H1 (cell line): ENCODE results near the gene TFPT. TPM values are rescaled to one million over a fixed set of nuclear protein-coding genes. Genes with fewer than 3 reads are reported as not detected.
A peak's percentile ranks its signal among the peaks of the same experiment; 100 is the strongest.

Source experiments
- CTCF ChIA-PET: fragments of 300-600 bp; sonication (Branson Sonifier 250); formaldehyde crosslinking; loops from one replicate; lab custom pipeline; 2021; ENCODE audit not compliant: partially characterized antibody; lab: Charles Lee
- POLR2A ChIA-PET: fragments of 300-600 bp; sonication (Branson Sonifier 250); formaldehyde crosslinking; loops from one replicate; lab custom pipeline; 2021; ENCODE audit warnings: inconsistent platforms; ENCODE audit not compliant: partially characterized antibody; lab: Charles Lee
- DNase-seq, 2 experiments: peaks; one replicate each; pipeline versions ENCODE4 v3.0.0 to v3.0.0-alpha.2; 2010 to 2022; ENCODE audit warnings: low spot score in 2 of 2, low read depth in 1 of 2, mixed read lengths in 1 of 2
- FAIRE-seq: peaks from 2 replicates; lab custom pipeline; 2011; peaks lifted over from hg19 to GRCh38; lab: Jason Lieb, UNC
- H2AFZ ChIP-seq: 2 replicates; pipeline ENCODE4 v1.8.1; 2012; ENCODE audit warnings: low read length, inconsistent platforms
- H2AK5ac ChIP-seq: 2 replicates; pipeline ENCODE4 v1.6.1; 2013; ENCODE audit warnings: low read depth, low read length
- H2BK120ac ChIP-seq: replicated peaks from 2 replicates; pipeline ENCODE3; 2013; ENCODE audit warnings: low read depth, low read length, inconsistent platforms
- H2BK12ac ChIP-seq: 2 replicates; pipeline ENCODE4 v1.6.1; 2013; ENCODE audit warnings: low read depth, low read length
- H2BK15ac ChIP-seq: 2 replicates; pipeline ENCODE4 v1.6.1; 2013; ENCODE audit warnings: low read length
- H2BK20ac ChIP-seq: 2 replicates; pipeline ENCODE4 v1.6.1; 2013; ENCODE audit warnings: low read length
- H2BK5ac ChIP-seq: 2 replicates; pipeline ENCODE4 v1.6.1; 2013; ENCODE audit warnings: low read depth, low read length
- H3K14ac ChIP-seq: 2 replicates; pipeline ENCODE4 v1.6.1; 2013; ENCODE audit warnings: inconsistent platforms; ENCODE audit not compliant: insufficient read length
- H3K18ac ChIP-seq: 2 replicates; pipeline ENCODE4 v1.6.1; 2013; ENCODE audit warnings: low read length; ENCODE audit errors: extremely low read depth
- H3K23ac ChIP-seq: 2 replicates; pipeline ENCODE4 v1.6.1; 2013; ENCODE audit warnings: inconsistent platforms; ENCODE audit not compliant: insufficient read length
- H3K23me2 ChIP-seq: 2 replicates; pipeline ENCODE4 v1.6.1; 2013; ENCODE audit warnings: low read depth, low read length
- H3K27ac ChIP-seq: 2 replicates; pipeline ENCODE4 v1.6.1; 2011; ENCODE audit warnings: low read depth, low read length, inconsistent platforms
- H3K27me3 ChIP-seq, 4 experiments: replicated peaks in 1 of 4; 1 replicate in 1 of 4; 2 replicates in 3 of 4; pipeline versions ENCODE4 v1.6.1 to v1.8.1; 2011 to 2013; ENCODE audit warnings: low read length in 3 of 4, mild to moderate bottlenecking in 3 of 4, inconsistent platforms in 2 of 4, mixed read lengths in 2 of 4, moderate library complexity in 1 of 4; ENCODE audit not compliant: control insufficient read depth in 3 of 4, insufficient read depth in 3 of 4; ENCODE audit errors: extremely low read depth in 1 of 4
- H3K36me3 ChIP-seq, 4 experiments: 2 replicates each; pipeline versions ENCODE4 v1.6.1 to v1.8.1; 2011 to 2013; ENCODE audit warnings: mild to moderate bottlenecking in 4 of 4, low read length in 3 of 4, moderate library complexity in 2 of 4, control low read depth in 1 of 4, inconsistent platforms in 1 of 4; ENCODE audit not compliant: insufficient read depth in 4 of 4, control insufficient read depth in 2 of 4
- H3K4ac ChIP-seq: replicated peaks from 2 replicates; pipeline ENCODE3; 2013; ENCODE audit warnings: low read length, low read depth, mixed read lengths, inconsistent platforms; ENCODE audit not compliant: insufficient read length
- H3K4me1 ChIP-seq, 4 experiments: replicated peaks in 1 of 4; 1 replicate in 1 of 4; 2 replicates in 3 of 4; pipeline versions ENCODE4 v1.6.1 to v1.8.1; 2011 to 2013; ENCODE audit warnings: low read length in 3 of 4, inconsistent platforms in 2 of 4, mixed read lengths in 1 of 4; ENCODE audit not compliant: insufficient read depth in 4 of 4, control insufficient read depth in 3 of 4
- H3K4me2 ChIP-seq, 2 experiments: 2 replicates each; pipeline versions ENCODE4 v1.6.1 to v1.8.1; 2011 to 2013; ENCODE audit warnings: low read depth in 2 of 2, low read length in 2 of 2, control low read depth in 1 of 2, inconsistent platforms in 1 of 2, mild to moderate bottlenecking in 1 of 2; ENCODE audit not compliant: insufficient read depth in 1 of 2
- H3K4me3 ChIP-seq, 4 experiments: fragments of 200-600, 300-600 bp in 1 of 4; sonication (generic), shearing (Covaris generic), sonication (Bioruptor Twin) in 1 of 4; 2 replicates each; pipeline versions ENCODE4 v1.5.1 to v1.8.1; 2011 to 2016; ENCODE audit warnings: low read length in 4 of 4, low read depth in 3 of 4, control low read depth in 2 of 4, inconsistent platforms in 2 of 4, mild to moderate bottlenecking in 2 of 4, mixed read lengths in 1 of 4, moderate library complexity in 1 of 4; ENCODE audit not compliant: insufficient read depth in 2 of 4; ENCODE audit errors: extremely low read depth in 1 of 4
- H3K56ac ChIP-seq: replicated peaks from 2 replicates; pipeline ENCODE3; 2013; ENCODE audit warnings: low read depth, mild to moderate bottlenecking, mixed read lengths, low read length, inconsistent platforms; ENCODE audit not compliant: insufficient read length
- H3K79me1 ChIP-seq: 2 replicates; pipeline ENCODE4 v1.6.1; 2013; ENCODE audit warnings: low read depth, low read length, control low read depth
- H3K79me2 ChIP-seq, 2 experiments: 2 replicates each; pipeline versions ENCODE4 v1.6.1 to v1.8.1; 2012 to 2013; ENCODE audit warnings: low read length in 2 of 2, mild to moderate bottlenecking in 2 of 2, inconsistent platforms in 1 of 2; ENCODE audit not compliant: insufficient read depth in 2 of 2, control insufficient read depth in 1 of 2
- H3K9ac ChIP-seq, 4 experiments: replicated peaks in 1 of 4; 1 replicate in 1 of 4; 2 replicates in 3 of 4; pipeline versions ENCODE4 v1.6.1 to v1.8.1; 2011 to 2013; ENCODE audit warnings: low read depth in 3 of 4, low read length in 3 of 4, control low read depth in 2 of 4, mild to moderate bottlenecking in 2 of 4, moderate library complexity in 2 of 4, inconsistent platforms in 1 of 4; ENCODE audit errors: extremely low read depth in 1 of 4
- H3K9me3 ChIP-seq, 2 experiments: 2 replicates each; pipeline versions ENCODE4 v1.6.1 to v1.8.1; 2012 to 2013; ENCODE audit warnings: mild to moderate bottlenecking in 2 of 2, moderate library complexity in 2 of 2, control low read depth in 1 of 2, inconsistent platforms in 1 of 2, low read depth in 1 of 2, low read length in 1 of 2, mixed read lengths in 1 of 2; ENCODE audit not compliant: insufficient read depth in 2 of 2
- H4K20me1 ChIP-seq, 2 experiments: replicated peaks in 1 of 2; 2 replicates each; pipeline versions ENCODE3 to v1.8.1; 2011 to 2013; ENCODE audit warnings: inconsistent platforms in 2 of 2, low read length in 2 of 2, mild to moderate bottlenecking in 1 of 2; ENCODE audit not compliant: insufficient read depth in 2 of 2, control insufficient read depth in 1 of 2
- H4K5ac ChIP-seq: 2 replicates; pipeline ENCODE4 v1.6.1; 2013; ENCODE audit warnings: low read length, low read depth, mixed read lengths, inconsistent platforms; ENCODE audit not compliant: insufficient read length
- H4K8ac ChIP-seq: 2 replicates; pipeline ENCODE4 v1.8.0; 2013; ENCODE audit warnings: mild to moderate bottlenecking, moderate library complexity, low read length, inconsistent platforms; ENCODE audit not compliant: insufficient read depth; ENCODE audit errors: extremely low read depth
- H4K91ac ChIP-seq: replicated peaks from 2 replicates; pipeline ENCODE3; 2013; ENCODE audit warnings: low read length, mixed read lengths, inconsistent platforms; ENCODE audit not compliant: insufficient read length
- POLR2AphosphoS5 ChIP-seq: IDR thresholded peaks from 2 replicates; pipeline ENCODE4 v1.6.1; 2011; ENCODE audit warnings: low read depth, low read length
- SIRT6 ChIP-seq: IDR thresholded peaks from one replicate; pipeline ENCODE4 v1.7.1; 2012; ENCODE audit warnings: low read length, inconsistent platforms
- WGBS, 2 experiments: shearing (Covaris generic) in 1 of 2; methylation state at CpG; one replicate each; pipeline versions ENCODE4 v1.1.6 to v1.1.7; 2013 to 2015; ENCODE audit warnings: low lambda C conversion rate in 2 of 2, mixed read lengths in 2 of 2, inconsistent platforms in 1 of 2, low coverage in 1 of 2, missing lambda C conversion rate in 1 of 2; ENCODE audit not compliant: insufficient replicate concordance in 2 of 2, insufficient coverage in 1 of 2, insufficient read length in 1 of 2; ENCODE audit errors: extremely low coverage in 1 of 2, missing lambda C conversion rate in 1 of 2; 5-methylcytosine and 5-hydroxymethylcytosine counted together
- polyA plus RNA-seq, 7 experiments: library from polyadenylated mRNA; depleted of rRNA in 3 of 7; stranded (reverse) in 5 of 7; unstranded in 2 of 7; fragments of >200 nt in 5 of 7; fragments of 200-250 nt in 2 of 7; gene quantifications; 1 replicate in 5 of 7; 2 replicates in 1 of 7; 4 replicates in 1 of 7; pipeline versions ENCODE4 v1.2.1 to v1.2.3, GENCODE V29; 2011 to 2013; ENCODE audit warnings: missing spikeins in 2 of 7, mixed read lengths in 2 of 7
- total RNA-seq: library from RNA; stranded (reverse); fragmentation: NEBNext Ultra II Directional; extraction: Animal tissue kit (Norgen Biotek cat#: 25700); gene quantifications from 2 replicates; pipeline ENCODE4 v1.2.1, GENCODE V29; 2021

The TFPT gene
- total and polyA plus RNA-seq, 2 of the 8 experiments (the other 6 are each of a cell fraction or from before 2014, with no cell fraction given): 10.4 to 17.7 TPM

DNA sequence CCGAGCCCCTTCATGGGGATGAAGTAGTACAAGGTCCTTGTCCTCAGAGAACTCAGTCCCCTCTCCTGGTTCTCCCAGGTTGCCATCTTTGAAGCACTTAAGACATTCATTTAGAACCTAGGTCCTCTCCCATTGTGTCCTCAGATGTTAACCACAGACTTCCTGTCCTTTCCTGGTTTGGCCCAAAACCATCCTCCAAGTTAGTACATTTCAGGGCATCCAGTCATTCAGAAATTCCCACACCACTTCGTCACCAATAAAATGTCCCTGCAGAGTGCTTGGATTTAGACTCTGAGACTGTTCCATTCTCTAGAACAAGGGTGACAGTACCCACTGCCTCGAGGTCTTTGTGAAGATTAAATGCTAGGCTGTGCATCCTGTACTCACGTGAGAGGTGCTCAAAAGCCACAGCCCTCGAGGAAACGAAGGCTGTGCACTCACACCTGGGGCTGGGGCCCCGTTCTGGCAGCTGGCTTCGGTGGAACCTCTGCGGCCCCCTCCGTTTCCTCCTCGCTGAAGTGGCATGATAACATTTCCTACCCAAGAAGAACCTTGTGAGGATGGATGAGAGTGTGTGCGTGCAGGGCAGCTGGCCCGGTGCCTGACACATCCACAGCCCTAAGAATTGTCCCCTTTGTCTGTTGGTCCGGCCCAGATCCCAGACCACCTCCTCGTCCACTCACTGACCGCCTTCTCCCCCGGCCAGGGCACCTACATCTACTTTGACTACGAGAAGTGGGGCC, 39.3 kb upstream of the TFPT start:
- H3K27ac ChIP-seq: no peak overlapping the region
- no peak overlapping the region for H2BK120ac ChIP-seq
- H3K23ac ChIP-seq: no peak overlapping the region
- H3K9ac ChIP-seq: no peak overlapping the region
- no peak overlapping the region for H2BK5ac ChIP-seq
- 90% methylated on average over 18 of the region's 18 CpGs; no CpG with 5 or more reads in 1 of the 2 experiments for WGBS, 2 experiments
- H3K56ac ChIP-seq: no peak overlapping the region
- H4K20me1 ChIP-seq: peaks cover 11 to 22% of the 10 kb centered on the region in 2 experiments
- H3K4me3 ChIP-seq: no peak overlapping the region
- peaks cover 8% of the 10 kb centered on the region for H3K23me2 ChIP-seq
- DNase-seq (no peak), FAIRE-seq (no peak)
- ChIA-PET POLR2A (interaction anchor here (1.3 to 14.8 kb wide), 2 partner anchors 16 to 49 kb away, joined by 3 to 348 read pairs; partner anchors contain the start of gene CNOT3), CTCF (interaction anchor here (1.0 to 1.7 kb wide), 2 partner anchors 18 to 34 kb away, joined by 3 to 8 read pairs; partner anchors contain the start of gene CNOT3)
- H2BK12ac ChIP-seq: no peak overlapping the region
- no peak overlapping the region for H3K18ac ChIP-seq
- H3K4me1 ChIP-seq: peaks cover 0 to 7% (median 4%) of the 10 kb centered on the region in 4 experiments; a peak in 3 of 7 replicates
- H3K9me3 ChIP-seq: no peaks in the 10 kb centered on the region
- no peak overlapping the region for H3K4ac ChIP-seq
- no peak overlapping the region for H2BK15ac ChIP-seq
- H2AK5ac ChIP-seq: no peak overlapping the region
- H4K5ac ChIP-seq: no peak overlapping the region
- H4K8ac ChIP-seq: peak overlapping the region; percentile 57; the same call in 1 of the 2 replicates
- H3K27me3 ChIP-seq: no peaks in the 10 kb centered on the region
- peaks cover 27 to 60% (median 54%) of the 10 kb centered on the region in 4 experiments for H3K36me3 ChIP-seq
- H2AFZ ChIP-seq: no peak overlapping the region
- no peak overlapping the region for H4K91ac ChIP-seq
- H3K14ac ChIP-seq: no peak overlapping the region
- H3K4me2 ChIP-seq: no peak overlapping the region
- peaks cover 7% of the 10 kb centered on the region for H3K79me1 ChIP-seq
- TF ChIP-seq SIRT6 (no peak), POLR2AphosphoS5 (peak; percentile 36; the same call in 1 of the 2 replicates)
- no peaks in the 10 kb centered on the region for H3K79me2 ChIP-seq
- H2BK20ac ChIP-seq: no peak overlapping the region
